HUES6 (cell line): ENCODE data around the gene NAA50.

Experiments
- H3K27ac ChIP-seq: 2 replicates; pipeline ENCODE4 v1.7.0; 2013; ENCODE audit warnings: low read depth, mild to moderate bottlenecking, low read length, inconsistent platforms
- H3K27me3 ChIP-seq: 2 replicates; pipeline ENCODE4 v1.6.1; 2013; ENCODE audit warnings: low read length; ENCODE audit not compliant: control insufficient read depth, insufficient read depth
- H3K36me3 ChIP-seq: 2 replicates; pipeline ENCODE4 v1.6.1; 2013; ENCODE audit warnings: low read length; ENCODE audit not compliant: control insufficient read depth, insufficient read depth
- H3K4me1 ChIP-seq: 2 replicates; pipeline ENCODE4 v1.6.1; 2013; ENCODE audit warnings: low read length; ENCODE audit not compliant: control insufficient read depth, insufficient read depth
- H3K4me3 ChIP-seq: 2 replicates; pipeline ENCODE4 v1.5.1; 2013; ENCODE audit warnings: low read depth, low read length
- H3K9ac ChIP-seq: one replicate; pipeline ENCODE4 v1.6.1; 2013; ENCODE audit warnings: mild to moderate bottlenecking, low read length
- H3K9me3 ChIP-seq: 2 replicates; pipeline ENCODE4 v1.6.1; 2013; ENCODE audit warnings: low read depth, low read length; ENCODE audit not compliant: control insufficient read depth, insufficient read depth

Gene NAA50

GRCh38 chr3:113745756-113746547, at the start of gene NAA50:
NAA50 (minus strand) TSS chr3:113746249; CDS start chr3:113745949, 300 bp downstream.
- Histone ChIP-seq H3K27ac (peak within 1 kb of the TSS; percentile 98), H3K9ac (peak within 1 kb of the TSS; percentile 96), H3K4me1 (peaks cover 24% of the 10 kb centered on the region; the same call in 1 of the 2 replicates), H3K36me3 (no peaks in the 10 kb centered on the region; the same call in 1 of the 2 replicates), H3K9me3 (no peaks in the 10 kb centered on the region), H3K27me3 (no peaks in the 10 kb centered on the region), H3K4me3 (peak within 1 kb of the TSS; percentile 96)

GRCh38 chr3:113795693-113796092, 49.6 kb upstream of the NAA50 start:
- Histone ChIP-seq H3K27me3 (no peaks in the 10 kb centered on the region), H3K36me3 (peaks cover 53% of the 10 kb centered on the region), H3K9me3 (no peaks in the 10 kb centered on the region), H3K4me3 (no peak overlapping the region), H3K4me1 (no peaks in the 10 kb centered on the region), H3K27ac (no peak overlapping the region), H3K9ac (no peak overlapping the region)

- no peak overlapping the region for H3K4me3 ChIP-seq
- H3K9me3 ChIP-seq: no peaks in the 10 kb centered on the region
- peaks cover 46% of the 10 kb centered on the region for H3K36me3 ChIP-seq
- no peak overlapping the region for H3K9ac ChIP-seq
- no peaks in the 10 kb centered on the region for H3K27me3 ChIP-seq
- no peak overlapping the region for H3K27ac ChIP-seq
- H3K4me1 ChIP-seq: no peaks in the 10 kb centered on the region
Measured at GRCh38 chr3:113794526-113794925, 48.5 kb upstream of the NAA50 start.

GRCh38 chr3:113791381-113791780, 45.3 kb upstream of the NAA50 start:
- peaks cover 41% of the 10 kb centered on the region for H3K36me3 ChIP-seq

GRCh38 chr3:113783980-113784379, 37.9 kb upstream of the NAA50 start:
- Histone ChIP-seq H3K36me3 (peaks cover 20% of the 10 kb centered on the region), H3K9ac (no peak overlapping the region), H3K27ac (peak overlapping the region; percentile 66), H3K27me3 (no peaks in the 10 kb centered on the region), H3K4me3 (no peak overlapping the region), H3K4me1 (peaks cover 13% of the 10 kb centered on the region), H3K9me3 (no peaks in the 10 kb centered on the region)

More at GRCh38 chr3:113791381-113791780, 45.3 kb upstream of the NAA50 start:
- Histone ChIP-seq H3K27me3 (no peaks in the 10 kb centered on the region), H3K9me3 (no peaks in the 10 kb centered on the region), H3K4me1 (no peaks in the 10 kb centered on the region), H3K27ac (no peak overlapping the region), H3K9ac (no peak overlapping the region), H3K4me3 (no peak overlapping the region)

GRCh38 chr3:113783463-113783862, 37.4 kb upstream of the NAA50 start:
- H3K9ac ChIP-seq: no peak overlapping the region
- no peaks in the 10 kb centered on the region for H3K27me3 ChIP-seq
- H3K27ac ChIP-seq: 0 out of 2 replicates have a peak overlapping the region, but pooled peaks have one; percentile 31
- H3K36me3 ChIP-seq: peaks cover 15% of the 10 kb centered on the region
- H3K4me1 ChIP-seq: peaks cover 13% of the 10 kb centered on the region
- no peak overlapping the region for H3K4me3 ChIP-seq
- H3K9me3 ChIP-seq: no peaks in the 10 kb centered on the region

- Histone ChIP-seq H3K4me1 (peaks cover 9% of the 10 kb centered on the region; the same call in 1 of the 2 replicates), H3K9me3 (no peaks in the 10 kb centered on the region), H3K36me3 (no peaks in the 10 kb centered on the region), H3K9ac (no peak overlapping the region), H3K4me3 (no peak overlapping the region), H3K27ac (no peak overlapping the region), H3K27me3 (no peaks in the 10 kb centered on the region)
Measured at GRCh38 chr3:113776564-113776963, 30.5 kb upstream of the NAA50 start.

DNA sequence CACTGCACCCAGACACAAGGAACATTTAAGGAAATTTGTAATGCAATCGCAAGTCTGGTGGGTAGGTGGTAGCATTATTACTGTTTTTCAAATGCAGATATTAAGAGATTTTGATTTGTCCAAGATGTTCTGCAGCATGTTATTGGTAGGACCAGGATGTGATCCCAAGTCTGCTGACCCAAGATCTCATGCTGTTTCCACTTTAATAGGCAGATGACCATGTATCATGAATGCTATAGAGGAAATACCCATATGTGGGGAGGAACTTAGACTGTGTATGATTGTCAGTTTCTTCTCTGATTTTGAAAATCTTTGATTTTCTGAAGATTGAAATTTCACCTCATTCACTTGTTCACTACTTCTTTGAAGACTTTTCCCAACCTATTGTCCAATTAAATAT, 29.5 kb upstream of the NAA50 start:
- no peaks in the 10 kb centered on the region for H3K36me3 ChIP-seq
- H3K27ac ChIP-seq: no peak overlapping the region
- no peaks in the 10 kb centered on the region for H3K27me3 ChIP-seq
- H3K4me3 ChIP-seq: no peak overlapping the region
- H3K4me1 ChIP-seq: peaks cover 9% of the 10 kb centered on the region; the same call in 1 of the 2 replicates
- H3K9ac ChIP-seq: no peak overlapping the region
- H3K9me3 ChIP-seq: no peaks in the 10 kb centered on the region

- Histone ChIP-seq H3K36me3 (no peaks in the 10 kb centered on the region), H3K9me3 (no peaks in the 10 kb centered on the region), H3K4me1 (peaks cover 9% of the 10 kb centered on the region; the same call in 1 of the 2 replicates), H3K27ac (no peak overlapping the region), H3K9ac (no peak overlapping the region), H3K4me3 (no peak overlapping the region), H3K27me3 (no peaks in the 10 kb centered on the region)
Measured at GRCh38 chr3:113773381-113773780, 27.3 kb upstream of the NAA50 start.

DNA sequence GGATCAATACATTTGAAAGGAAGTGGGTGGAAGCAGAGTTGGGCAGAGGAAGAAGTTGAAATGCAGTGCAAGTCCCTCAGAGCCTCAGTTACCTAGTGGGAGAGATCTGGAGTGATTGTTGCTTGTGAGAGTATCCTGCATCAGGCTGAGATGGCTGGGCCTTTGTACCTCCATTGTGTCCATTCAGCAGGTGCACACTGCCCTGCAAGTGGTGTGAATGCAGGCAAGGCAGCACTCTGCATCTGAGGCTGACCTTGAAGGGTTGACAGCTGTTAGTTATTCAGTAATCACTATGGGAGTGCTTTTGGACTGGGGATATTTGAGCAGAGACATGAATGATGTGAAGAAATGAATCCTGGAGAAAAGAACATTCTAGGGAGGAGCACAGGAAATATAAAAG, 25.9 kb upstream of the NAA50 start:
- Histone ChIP-seq H3K27me3 (no peaks in the 10 kb centered on the region), H3K9me3 (no peaks in the 10 kb centered on the region), H3K9ac (no peak overlapping the region), H3K27ac (no peak overlapping the region), H3K36me3 (no peaks in the 10 kb centered on the region), H3K4me1 (peaks cover 9% of the 10 kb centered on the region; the same call in 1 of the 2 replicates), H3K4me3 (no peak overlapping the region)

DNA sequence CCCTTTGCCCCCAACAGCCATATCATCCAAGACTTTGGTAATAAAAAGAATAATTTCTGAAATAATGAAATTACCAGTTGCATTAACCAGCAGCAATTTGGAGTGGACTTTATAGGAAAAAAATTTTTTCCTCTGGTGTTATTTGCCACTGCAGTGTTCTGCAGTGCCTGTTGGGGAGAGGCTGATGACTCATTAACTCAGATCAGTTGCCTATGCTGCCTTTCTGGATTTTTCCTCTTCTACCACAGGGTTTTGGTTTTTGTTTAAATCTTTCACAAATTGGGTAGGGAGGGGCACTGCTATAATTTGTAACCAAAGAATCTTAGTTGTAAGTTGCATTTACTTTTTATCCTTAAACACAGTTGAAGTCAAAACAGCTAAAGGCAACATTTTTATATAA, 23.5 kb upstream of the NAA50 start:
- no peak overlapping the region for H3K27ac ChIP-seq
- H3K9ac ChIP-seq: no peak overlapping the region
- no peaks in the 10 kb centered on the region for H3K27me3 ChIP-seq
- H3K36me3 ChIP-seq: no peaks in the 10 kb centered on the region
- no peaks in the 10 kb centered on the region for H3K9me3 ChIP-seq
- H3K4me1 ChIP-seq: no peaks in the 10 kb centered on the region
- H3K4me3 ChIP-seq: no peak overlapping the region
